Neuronal stem cell (in vitro differentiated cells): Measurements from ENCODE around the gene COG6.

Source experiments
- DNase-seq: peaks from one replicate; pipeline ENCODE4 v3.0.0-alpha.2; 2013; ENCODE audit warnings: low spot score
- H2AFZ ChIP-seq: one replicate; pipeline ENCODE4 v1.6.1; 2013; ENCODE audit warnings: mild to moderate bottlenecking, low read length, inconsistent platforms
- H2AK5ac ChIP-seq: 2 replicates; pipeline ENCODE4 v1.6.1; 2013; ENCODE audit warnings: low read depth, mild to moderate bottlenecking, inconsistent platforms, low read length, moderate library complexity, mixed read lengths
- H2BK120ac ChIP-seq: 2 replicates; pipeline ENCODE4 v1.6.1; 2013; ENCODE audit warnings: low read depth, mild to moderate bottlenecking, inconsistent platforms, low read length, moderate library complexity, mixed read lengths
- H2BK12ac ChIP-seq: one replicate; pipeline ENCODE4 v1.6.1; 2013; ENCODE audit warnings: low read length, inconsistent platforms
- H2BK15ac ChIP-seq: 2 replicates; pipeline ENCODE4 v1.6.1; 2013; ENCODE audit warnings: mild to moderate bottlenecking, low read length, inconsistent platforms, mixed read lengths
- H2BK5ac ChIP-seq: one replicate; pipeline ENCODE4 v1.6.1; 2013; ENCODE audit warnings: inconsistent platforms, mild to moderate bottlenecking, low read length, moderate library complexity
- H3K14ac ChIP-seq: one replicate; pipeline ENCODE4 v1.6.1; 2013; ENCODE audit warnings: low read length, inconsistent platforms
- H3K18ac ChIP-seq: 2 replicates; pipeline ENCODE4 v1.6.1; 2013; ENCODE audit warnings: low read length, inconsistent platforms
- H3K23ac ChIP-seq: 2 replicates; pipeline ENCODE4 v1.6.1; 2013; ENCODE audit warnings: low read depth, mild to moderate bottlenecking, mixed read lengths, low read length, inconsistent platforms; ENCODE audit not compliant: poor library complexity
- H3K27ac ChIP-seq: replicated peaks from 3 replicates; pipeline ENCODE4 v1.5.1; 2013; ENCODE audit warnings: low read length, inconsistent platforms
- H3K27me3 ChIP-seq, 3 experiments: 2 replicates each; pipeline ENCODE4 v1.6.1; 2013; ENCODE audit warnings: low read length in 3 of 3, mild to moderate bottlenecking in 2 of 3, inconsistent platforms in 1 of 3, low read depth in 1 of 3, mixed read lengths in 1 of 3, moderate library complexity in 1 of 3; ENCODE audit not compliant: control insufficient read depth in 3 of 3, insufficient read depth in 3 of 3
- H3K36me3 ChIP-seq, 2 donors: replicated peaks in 1 of 2; 2 replicates each; pipeline ENCODE4 v1.6.1; 2013; ENCODE audit warnings: low read length in 2 of 2; ENCODE audit not compliant: control insufficient read depth in 2 of 2, insufficient read depth in 2 of 2
- H3K4ac ChIP-seq: 2 replicates; pipeline ENCODE4 v1.6.1; 2013; ENCODE audit warnings: inconsistent platforms, mild to moderate bottlenecking, low read length, moderate library complexity
- H3K4me1 ChIP-seq, 2 donors: 1 replicate in 1 of 2; 2 replicates in 1 of 2; pipeline ENCODE4 v1.6.1; 2013; ENCODE audit warnings: low read length in 2 of 2, low read depth in 1 of 2; ENCODE audit not compliant: control insufficient read depth in 2 of 2, insufficient read depth in 1 of 2
- H3K4me2 ChIP-seq: one replicate; pipeline ENCODE4 v1.6.1; 2013; ENCODE audit warnings: mild to moderate bottlenecking, low read length, inconsistent platforms; ENCODE audit not compliant: insufficient read depth, poor library complexity, severe bottlenecking
- H3K4me3 ChIP-seq, 2 donors: 2 replicates each; pipeline ENCODE4 v1.5.1; 2013; ENCODE audit warnings: low read length in 2 of 2, mild to moderate bottlenecking in 2 of 2, inconsistent platforms in 1 of 2, moderate library complexity in 1 of 2
- H3K79me1 ChIP-seq: one replicate; pipeline ENCODE4 v1.6.1; 2013; ENCODE audit warnings: low read depth, mild to moderate bottlenecking, inconsistent platforms, low read length, moderate library complexity
- H3K9ac ChIP-seq: one replicate; pipeline ENCODE4 v1.6.1; 2013; ENCODE audit warnings: mild to moderate bottlenecking, low read depth, low read length, inconsistent platforms; ENCODE audit not compliant: poor library complexity
- H3K9me3 ChIP-seq, 2 donors: replicated peaks in 1 of 2; 2 replicates each; pipeline versions ENCODE3 to v1.6.1; 2013; ENCODE audit warnings: low read length in 2 of 2, mild to moderate bottlenecking in 2 of 2, inconsistent platforms in 1 of 2, low read depth in 1 of 2, mixed read lengths in 1 of 2, moderate library complexity in 1 of 2; ENCODE audit not compliant: control insufficient read depth in 2 of 2, insufficient read depth in 1 of 2
- H4K8ac ChIP-seq: one replicate; pipeline ENCODE4 v1.6.1; 2013; ENCODE audit warnings: low read depth, mild to moderate bottlenecking, inconsistent platforms, low read length, moderate library complexity
- H4K91ac ChIP-seq: one replicate; pipeline ENCODE4 v1.6.1; 2013; ENCODE audit warnings: low read length, low read depth, mild to moderate bottlenecking, inconsistent platforms; ENCODE audit not compliant: poor library complexity
- WGBS, 2 donors: extraction: QIAGEN DNeasy Blood & Tissue Kit; methylation state at CpG; one replicate each; pipeline ENCODE4 v1.1.7; 2013; ENCODE audit warnings: missing lambda C conversion rate in 2 of 2, mixed read lengths in 1 of 2; ENCODE audit not compliant: insufficient read length in 2 of 2, insufficient replicate concordance in 1 of 2; ENCODE audit errors: extremely low coverage in 2 of 2; 5-methylcytosine and 5-hydroxymethylcytosine counted together

The COG6 gene

GRCh38 chr13:39734952-39735351 lies 79.5 kb downstream of the COG6 start:
- H4K8ac ChIP-seq = no peak overlapping the region
- no peaks in the 10 kb centered on the region for H3K4me1 ChIP-seq
- H2AK5ac ChIP-seq = no peak overlapping the region
- H3K9ac ChIP-seq = no peak overlapping the region
- H3K4ac ChIP-seq = no peak overlapping the region
- H3K4me3 ChIP-seq = no peak overlapping the region
- H3K36me3 ChIP-seq = peaks cover 6 to 14% of the 10 kb centered on the region in 2 donors
- no peak overlapping the region for H2AFZ ChIP-seq
- H3K27me3 ChIP-seq = no peaks in the 10 kb centered on the region
- peaks cover 0 to 15% of the 10 kb centered on the region in 2 donors for H3K9me3 ChIP-seq
- H3K23ac ChIP-seq = no peak overlapping the region
- no peak overlapping the region for H4K91ac ChIP-seq
- no peak overlapping the region for H3K14ac ChIP-seq
- no peak overlapping the region for H2BK15ac ChIP-seq
- H3K27ac ChIP-seq = no peak overlapping the region
- no peaks in the 10 kb centered on the region for H3K79me1 ChIP-seq
- H2BK12ac ChIP-seq = no peak overlapping the region
- H2BK120ac ChIP-seq = no peak overlapping the region
- no peak overlapping the region for H3K4me2 ChIP-seq
- H3K18ac ChIP-seq = no peak overlapping the region
- H2BK5ac ChIP-seq = no peak overlapping the region
- no peak for DNase-seq

- no peak overlapping the region for H2AFZ ChIP-seq
- H2BK12ac ChIP-seq = no peak overlapping the region
- H3K27me3 ChIP-seq = no peaks in the 10 kb centered on the region
- H3K14ac ChIP-seq = no peak overlapping the region
- H3K4me3 ChIP-seq = no peak overlapping the region
- WGBS, 2 donors = no CpG with 5 or more reads among the region's 5 CpGs
- H3K23ac ChIP-seq = no peak overlapping the region
- no peak overlapping the region for H3K9ac ChIP-seq
- H3K4ac ChIP-seq = no peak overlapping the region
- no peak overlapping the region for H2BK5ac ChIP-seq
- H3K4me1 ChIP-seq = no peaks in the 10 kb centered on the region
- H2BK120ac ChIP-seq = no peak overlapping the region
- H3K18ac ChIP-seq = no peak overlapping the region
- H3K27ac ChIP-seq = no peak overlapping the region
- no peak overlapping the region for H3K4me2 ChIP-seq
- H4K8ac ChIP-seq = no peak overlapping the region
- peaks cover 0 to 24% of the 10 kb centered on the region in 2 donors for H3K9me3 ChIP-seq
- no peak for DNase-seq
- peaks cover 6 to 10% of the 10 kb centered on the region in 2 donors for H3K36me3 ChIP-seq
- H2BK15ac ChIP-seq = no peak overlapping the region
- no peak overlapping the region for H2AK5ac ChIP-seq
- no peaks in the 10 kb centered on the region for H3K79me1 ChIP-seq
- no peak overlapping the region for H4K91ac ChIP-seq
These were observed 81.6 kb downstream of the COG6 start for GRCh38 chr13:39737047-39737446.

- Histone ChIP-seq H3K23ac (no peak overlapping the region), H4K91ac (no peak overlapping the region), H3K18ac (no peak overlapping the region), H3K4me2 (no peak overlapping the region), H2BK15ac (no peak overlapping the region), H3K9me3 (peaks cover 0 to 20% of the 10 kb centered on the region in 2 donors), H2BK12ac (no peak overlapping the region), H3K4me1 (no peaks in the 10 kb centered on the region), H3K27me3 (no peaks in the 10 kb centered on the region), H3K4ac (no peak overlapping the region), H4K8ac (no peak overlapping the region), H3K4me3 (no peak overlapping the region), H3K79me1 (no peaks in the 10 kb centered on the region), H3K27ac (no peak overlapping the region), H3K14ac (no peak overlapping the region), H2BK120ac (no peak overlapping the region), H2AFZ (no peak overlapping the region), H2BK5ac (no peak overlapping the region), H2AK5ac (no peak overlapping the region), H3K9ac (no peak overlapping the region), H3K36me3 (peaks cover 6 to 7% of the 10 kb centered on the region in 2 donors)
- no CpG with 5 or more reads among the region's 3 CpGs for whole genome bisulfite sequencing, 2 donors
- no peak for DNase-seq
These were observed 85.3 kb downstream of the COG6 start for GRCh38 chr13:39740761-39741160.

GRCh38 chr13:39748961-39749360 lies 93.5 kb downstream of the COG6 start:
- Histone ChIP-seq H2BK12ac (no peak overlapping the region), H3K18ac (no peak overlapping the region), H3K79me1 (no peaks in the 10 kb centered on the region), H4K91ac (no peak overlapping the region), H3K4me2 (no peak overlapping the region), H2AFZ (no peak overlapping the region), H3K9ac (no peak overlapping the region), H2BK120ac (no peak overlapping the region), H3K27me3 (no peaks in the 10 kb centered on the region), H3K9me3 (no peaks in the 10 kb centered on the region), H2AK5ac (no peak overlapping the region), H3K4ac (no peak overlapping the region), H3K4me3 (no peak overlapping the region), H2BK5ac (no peak overlapping the region), H3K27ac (no peak overlapping the region), H3K36me3 (no peaks in the 10 kb centered on the region), H3K4me1 (no peaks in the 10 kb centered on the region), H3K14ac (no peak overlapping the region), H2BK15ac (no peak overlapping the region), H3K23ac (no peak overlapping the region), H4K8ac (no peak overlapping the region)
- DNase-seq = no peak
- WGBS, 2 donors = no CpG with 5 or more reads among the region's 1 CpG
